Neuronal stem cell (in vitro differentiated cells): ENCODE results near the gene BCL2L13.
"Not testable (repeated sequence)": the region's sequence is repeated elsewhere in the genome, so short reads cannot be mapped to it uniquely, and the experiment has no call there.

Experiments
- DNase-seq: peaks from one replicate; pipeline ENCODE4 v3.0.0-alpha.2; 2013; ENCODE audit warnings: low spot score
- H2AFZ ChIP-seq: one replicate; pipeline ENCODE4 v1.6.1; 2013; ENCODE audit warnings: mild to moderate bottlenecking, low read length, inconsistent platforms
- H2AK5ac ChIP-seq: 2 replicates; pipeline ENCODE4 v1.6.1; 2013; ENCODE audit warnings: low read depth, mild to moderate bottlenecking, inconsistent platforms, low read length, moderate library complexity, mixed read lengths
- H2BK120ac ChIP-seq: 2 replicates; pipeline ENCODE4 v1.6.1; 2013; ENCODE audit warnings: low read depth, mild to moderate bottlenecking, inconsistent platforms, low read length, moderate library complexity, mixed read lengths
- H2BK12ac ChIP-seq: one replicate; pipeline ENCODE4 v1.6.1; 2013; ENCODE audit warnings: low read length, inconsistent platforms
- H2BK15ac ChIP-seq: 2 replicates; pipeline ENCODE4 v1.6.1; 2013; ENCODE audit warnings: mild to moderate bottlenecking, low read length, inconsistent platforms, mixed read lengths
- H2BK5ac ChIP-seq: one replicate; pipeline ENCODE4 v1.6.1; 2013; ENCODE audit warnings: inconsistent platforms, mild to moderate bottlenecking, low read length, moderate library complexity
- H3K14ac ChIP-seq: one replicate; pipeline ENCODE4 v1.6.1; 2013; ENCODE audit warnings: low read length, inconsistent platforms
- H3K18ac ChIP-seq: 2 replicates; pipeline ENCODE4 v1.6.1; 2013; ENCODE audit warnings: low read length, inconsistent platforms
- H3K23ac ChIP-seq: 2 replicates; pipeline ENCODE4 v1.6.1; 2013; ENCODE audit warnings: low read depth, mild to moderate bottlenecking, mixed read lengths, low read length, inconsistent platforms; ENCODE audit not compliant: poor library complexity
- H3K27ac ChIP-seq: replicated peaks from 3 replicates; pipeline ENCODE4 v1.5.1; 2013; ENCODE audit warnings: low read length, inconsistent platforms
- H3K27me3 ChIP-seq, 3 experiments: 2 replicates each; pipeline ENCODE4 v1.6.1; 2013; ENCODE audit warnings: low read length in 3 of 3, mild to moderate bottlenecking in 2 of 3, inconsistent platforms in 1 of 3, low read depth in 1 of 3, mixed read lengths in 1 of 3, moderate library complexity in 1 of 3; ENCODE audit not compliant: control insufficient read depth in 3 of 3, insufficient read depth in 3 of 3
- H3K36me3 ChIP-seq, 2 donors: replicated peaks in 1 of 2; 2 replicates each; pipeline ENCODE4 v1.6.1; 2013; ENCODE audit warnings: low read length in 2 of 2; ENCODE audit not compliant: control insufficient read depth in 2 of 2, insufficient read depth in 2 of 2
- H3K4ac ChIP-seq: 2 replicates; pipeline ENCODE4 v1.6.1; 2013; ENCODE audit warnings: inconsistent platforms, mild to moderate bottlenecking, low read length, moderate library complexity
- H3K4me1 ChIP-seq, 2 donors: 1 replicate in 1 of 2; 2 replicates in 1 of 2; pipeline ENCODE4 v1.6.1; 2013; ENCODE audit warnings: low read length in 2 of 2, low read depth in 1 of 2; ENCODE audit not compliant: control insufficient read depth in 2 of 2, insufficient read depth in 1 of 2
- H3K4me2 ChIP-seq: one replicate; pipeline ENCODE4 v1.6.1; 2013; ENCODE audit warnings: mild to moderate bottlenecking, low read length, inconsistent platforms; ENCODE audit not compliant: insufficient read depth, poor library complexity, severe bottlenecking
- H3K4me3 ChIP-seq, 2 donors: 2 replicates each; pipeline ENCODE4 v1.5.1; 2013; ENCODE audit warnings: low read length in 2 of 2, mild to moderate bottlenecking in 2 of 2, inconsistent platforms in 1 of 2, moderate library complexity in 1 of 2
- H3K79me1 ChIP-seq: one replicate; pipeline ENCODE4 v1.6.1; 2013; ENCODE audit warnings: low read depth, mild to moderate bottlenecking, inconsistent platforms, low read length, moderate library complexity
- H3K9ac ChIP-seq: one replicate; pipeline ENCODE4 v1.6.1; 2013; ENCODE audit warnings: mild to moderate bottlenecking, low read depth, low read length, inconsistent platforms; ENCODE audit not compliant: poor library complexity
- H3K9me3 ChIP-seq, 2 donors: replicated peaks in 1 of 2; 2 replicates each; pipeline versions ENCODE3 to v1.6.1; 2013; ENCODE audit warnings: low read length in 2 of 2, mild to moderate bottlenecking in 2 of 2, inconsistent platforms in 1 of 2, low read depth in 1 of 2, mixed read lengths in 1 of 2, moderate library complexity in 1 of 2; ENCODE audit not compliant: control insufficient read depth in 2 of 2, insufficient read depth in 1 of 2
- H4K8ac ChIP-seq: one replicate; pipeline ENCODE4 v1.6.1; 2013; ENCODE audit warnings: low read depth, mild to moderate bottlenecking, inconsistent platforms, low read length, moderate library complexity
- H4K91ac ChIP-seq: one replicate; pipeline ENCODE4 v1.6.1; 2013; ENCODE audit warnings: low read length, low read depth, mild to moderate bottlenecking, inconsistent platforms; ENCODE audit not compliant: poor library complexity
- WGBS, 2 donors: extraction: QIAGEN DNeasy Blood & Tissue Kit; methylation state at CpG; one replicate each; pipeline ENCODE4 v1.1.7; 2013; ENCODE audit warnings: missing lambda C conversion rate in 2 of 2, mixed read lengths in 1 of 2; ENCODE audit not compliant: insufficient read length in 2 of 2, insufficient replicate concordance in 1 of 2; ENCODE audit errors: extremely low coverage in 2 of 2; 5-methylcytosine and 5-hydroxymethylcytosine counted together

BCL2L13 gene

DNA sequence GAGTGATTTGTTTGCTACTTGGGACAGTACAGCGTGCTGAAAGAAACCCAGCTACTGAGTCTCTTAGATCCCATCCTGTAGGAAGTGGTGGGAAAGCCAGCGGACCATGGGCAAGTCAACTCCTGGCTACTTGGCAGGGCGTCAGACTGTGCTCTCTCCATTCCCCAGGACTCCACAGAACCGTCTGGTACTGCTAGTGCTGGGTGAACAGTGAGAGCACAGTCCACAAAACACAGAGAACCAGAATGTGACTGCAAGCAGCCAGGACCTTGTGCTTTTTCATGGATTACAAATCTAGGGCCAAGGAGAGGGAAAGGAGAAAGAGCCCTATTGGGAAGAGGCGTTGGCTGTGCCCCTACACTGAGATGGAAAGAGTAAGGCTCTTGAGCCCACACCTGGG lies 125.5 kb downstream of the BCL2L13 start:
- H2BK120ac ChIP-seq, result no peak overlapping the region
- H2BK12ac ChIP-seq, result no peak overlapping the region
- H3K18ac ChIP-seq, result no peak overlapping the region
- no peak overlapping the region for H4K91ac ChIP-seq
- no peak overlapping the region for H3K4me2 ChIP-seq
- no peak overlapping the region for H3K23ac ChIP-seq
- no peak overlapping the region for H2AK5ac ChIP-seq
- H3K4ac ChIP-seq, result no peak overlapping the region
- no peak for DNase-seq
- no peak overlapping the region for H2BK5ac ChIP-seq
- no peak overlapping the region for H2BK15ac ChIP-seq
- H4K8ac ChIP-seq, result no peak overlapping the region
- H3K36me3 ChIP-seq, result no peaks in the 10 kb centered on the region
- no peak overlapping the region for H3K27ac ChIP-seq
- no peaks in the 10 kb centered on the region for H3K27me3 ChIP-seq
- H3K9ac ChIP-seq, result no peak overlapping the region
- H3K14ac ChIP-seq, result no peak overlapping the region
- no peaks in the 10 kb centered on the region for H3K4me1 ChIP-seq
- no CpG with 5 or more reads among the region's 5 CpGs for WGBS, 2 donors
- H2AFZ ChIP-seq, result no peak overlapping the region
- H3K4me3 ChIP-seq, result no peak overlapping the region
- H3K79me1 ChIP-seq, result no peaks in the 10 kb centered on the region
- no peaks in the 10 kb centered on the region for H3K9me3 ChIP-seq

DNA sequence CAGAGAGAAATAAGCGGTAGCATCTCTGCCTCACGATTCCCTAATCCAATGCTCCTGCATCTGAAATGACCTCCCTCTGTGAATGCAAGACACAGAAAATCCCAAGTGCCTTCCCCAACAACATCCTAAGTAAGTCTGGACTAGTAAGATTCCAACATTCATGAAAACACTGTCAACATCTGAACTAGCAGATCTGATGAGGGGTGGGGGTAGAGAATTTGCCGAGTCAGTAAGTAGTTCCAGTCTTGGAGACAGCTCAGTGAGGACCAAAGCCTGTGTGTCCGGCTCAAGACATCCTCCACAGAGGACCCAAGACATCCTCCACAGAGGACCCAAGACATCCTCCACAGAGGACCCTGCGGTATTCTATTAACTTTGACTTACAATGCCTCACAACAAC lies 126.3 kb downstream of the BCL2L13 start:
- H3K4me3 ChIP-seq, H3K79me1 ChIP-seq, H3K27ac ChIP-seq, H2AK5ac ChIP-seq, H2BK12ac ChIP-seq, H3K23ac ChIP-seq, H3K36me3 ChIP-seq, H4K8ac ChIP-seq, H3K4me1 ChIP-seq, DNase-seq, H3K4me2 ChIP-seq, H2AFZ ChIP-seq, H2BK120ac ChIP-seq, H3K4ac ChIP-seq, H3K9me3 ChIP-seq, H3K27me3 ChIP-seq, H2BK15ac ChIP-seq, H3K14ac ChIP-seq, H2BK5ac ChIP-seq, H3K18ac ChIP-seq, H3K9ac ChIP-seq, H4K91ac ChIP-seq: not testable (repeated sequence)
- WGBS, 2 donors, result no CpG with 5 or more reads among the region's 5 CpGs

DNA sequence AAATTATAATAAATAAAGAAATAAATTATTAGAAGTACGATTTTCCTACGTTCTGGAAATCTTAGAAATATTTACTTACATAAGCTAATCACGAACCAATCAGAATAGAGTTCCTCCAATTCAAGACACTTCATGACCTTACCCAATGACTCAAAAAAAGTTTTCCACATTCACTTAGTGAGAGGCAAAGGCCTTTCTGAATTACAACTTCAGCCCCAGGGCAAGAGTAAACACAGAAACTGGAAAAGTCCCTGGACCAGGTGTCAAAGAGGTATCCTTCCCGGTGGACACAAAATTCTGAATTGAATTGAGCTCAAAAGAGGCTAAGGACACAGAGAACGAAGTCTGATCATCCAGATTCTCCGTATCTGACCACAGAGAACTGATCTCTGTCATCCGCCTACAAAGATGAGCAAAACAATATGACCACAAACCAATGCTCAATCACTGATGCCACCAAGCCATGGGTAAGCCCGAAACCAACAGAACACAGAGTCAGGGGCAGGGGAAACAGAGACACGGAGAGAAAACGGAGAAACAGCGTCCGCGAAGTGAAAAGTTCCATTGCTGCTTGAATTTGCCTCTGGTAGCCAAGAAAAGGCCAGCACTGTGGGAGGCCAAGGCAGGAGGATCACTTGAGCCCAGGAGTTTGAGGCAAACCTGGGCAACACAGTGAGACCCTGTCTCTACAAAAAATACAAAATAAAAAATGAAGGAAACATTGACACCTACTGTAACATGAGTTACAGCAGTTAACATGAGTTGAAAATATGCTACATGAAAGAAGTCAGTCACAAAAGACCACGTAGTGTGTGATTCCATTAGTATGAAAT lies 128.9 kb downstream of the BCL2L13 start:
- Histone ChIP-seq H3K27me3 (no peaks in the 10 kb centered on the region), H2BK12ac (no peak overlapping the region), H3K9me3 (no peaks in the 10 kb centered on the region), H3K23ac (no peak overlapping the region), H3K14ac (no peak overlapping the region), H2BK5ac (no peak overlapping the region), H3K4me3 (no peak overlapping the region), H3K4ac (no peak overlapping the region), H2AFZ (no peak overlapping the region), H3K4me1 (peaks cover under 1 to 2% of the 10 kb centered on the region in 2 donors), H3K79me1 (peaks cover 8% of the 10 kb centered on the region), H3K27ac (no peak overlapping the region), H4K8ac (no peak overlapping the region), H2AK5ac (no peak overlapping the region), H3K36me3 (no peaks in the 10 kb centered on the region), H2BK120ac (no peak overlapping the region), H3K4me2 (no peak overlapping the region), H3K9ac (no peak overlapping the region), H3K18ac (no peak overlapping the region), H2BK15ac (no peak overlapping the region), H4K91ac (no peak overlapping the region)
- DNase-seq, result no peak
- WGBS, 2 donors, result no CpG with 5 or more reads among the region's 14 CpGs

DNA sequence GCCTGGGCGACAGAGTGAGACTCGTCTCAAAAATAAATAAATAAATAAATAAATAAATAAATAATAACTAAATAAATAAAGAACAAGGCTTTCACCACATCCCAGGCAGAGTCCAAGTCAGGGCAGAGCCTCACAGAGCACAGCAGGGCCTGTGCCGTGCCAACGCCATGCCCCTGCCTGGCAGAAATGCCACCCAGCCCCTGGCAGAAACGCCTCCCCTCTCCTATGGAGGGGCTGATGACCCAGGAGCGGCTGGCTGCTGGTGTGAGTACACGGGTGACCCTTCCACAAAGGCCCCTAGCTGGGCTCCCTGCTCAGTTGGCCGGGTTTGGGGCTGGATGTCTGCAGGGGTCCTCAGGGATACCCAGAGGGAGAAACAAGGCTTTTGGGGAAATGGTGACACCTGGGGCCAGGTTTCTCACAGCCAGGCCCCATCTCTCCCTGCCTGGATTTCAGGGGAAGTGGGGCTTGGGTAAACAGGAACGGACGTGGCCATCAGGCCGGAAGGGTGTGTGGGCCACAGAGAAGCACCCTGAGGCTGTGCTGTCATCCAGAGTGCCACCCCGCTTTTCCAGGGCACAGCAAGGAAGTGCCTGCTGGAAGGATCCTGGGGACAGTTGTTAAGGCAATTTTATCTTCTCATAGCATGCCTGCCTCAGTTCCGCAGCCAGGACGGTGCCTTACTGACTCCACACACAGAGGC lies 130.6 kb downstream of the BCL2L13 start:
- peak overlapping the region; percentile 31 for H3K14ac ChIP-seq
- H2BK120ac ChIP-seq, result no peak overlapping the region
- peak overlapping the region; percentile 48 for H3K18ac ChIP-seq
- no peak for DNase-seq
- H2AFZ ChIP-seq, result no peak overlapping the region
- peak overlapping the region; percentile 10 for H3K23ac ChIP-seq
- H2BK12ac ChIP-seq, result no peak overlapping the region
- no peak overlapping the region for H4K8ac ChIP-seq
- no peak overlapping the region for H2AK5ac ChIP-seq
- H3K4me1 ChIP-seq, result peaks cover 10 to 13% of the 10 kb centered on the region in 2 donors
- H3K79me1 ChIP-seq, result peaks cover 12% of the 10 kb centered on the region
- no peaks in the 10 kb centered on the region for H3K27me3 ChIP-seq
- no peak overlapping the region for H4K91ac ChIP-seq
- no peaks in the 10 kb centered on the region for H3K9me3 ChIP-seq
- no peak overlapping the region for H2BK15ac ChIP-seq
- no peak overlapping the region for H3K4me3 ChIP-seq
- no peak overlapping the region for H3K9ac ChIP-seq
- WGBS, 2 donors, result no CpG with 5 or more reads among the region's 14 CpGs
- no peak overlapping the region for H2BK5ac ChIP-seq
- H3K36me3 ChIP-seq, result no peaks in the 10 kb centered on the region
- no peak overlapping the region for H3K27ac ChIP-seq
- H3K4me2 ChIP-seq, result no peak overlapping the region
- H3K4ac ChIP-seq, result no peak overlapping the region
